Liver (tissue), 9 donors: ENCODE data around the gene FUOM. TPM values are rescaled to one million over a fixed set of nuclear protein-coding genes. Genes with fewer than 3 reads are reported as not detected.

Experiments used
- DNase-seq: peaks from one replicate; pipeline ENCODE4 v3.0.0-alpha.2; 2017; ENCODE audit warnings: low spot score
- H3K27ac ChIP-seq, 2 donors: one replicate each; pipeline ENCODE4 v1.7.0; 2013; ENCODE audit warnings: inconsistent platforms in 2 of 2, low read length in 2 of 2, control low read depth in 1 of 2, low read depth in 1 of 2, mild to moderate bottlenecking in 1 of 2
- H3K27me3 ChIP-seq, 4 donors: one replicate each; pipeline versions ENCODE4 v1.6.1 to v1.7.0; 2013; ENCODE audit warnings: low read length in 3 of 4, inconsistent platforms in 1 of 4, mild to moderate bottlenecking in 1 of 4, moderate library complexity in 1 of 4; ENCODE audit not compliant: control insufficient read depth in 4 of 4, insufficient read depth in 4 of 4
- H3K36me3 ChIP-seq, 4 donors: one replicate each; pipeline versions ENCODE4 v1.6.1 to v1.7.0; 2013; ENCODE audit warnings: low read length in 3 of 4, mild to moderate bottlenecking in 3 of 4, low read depth in 1 of 4, moderate library complexity in 1 of 4; ENCODE audit not compliant: control insufficient read depth in 4 of 4, insufficient read depth in 3 of 4
- H3K4me1 ChIP-seq, 4 donors: one replicate each; pipeline versions ENCODE4 v1.6.1 to v1.7.0; 2013; ENCODE audit warnings: low read length in 3 of 4, mild to moderate bottlenecking in 3 of 4, moderate library complexity in 1 of 4; ENCODE audit not compliant: control insufficient read depth in 4 of 4, insufficient read depth in 4 of 4
- H3K4me3 ChIP-seq, 3 donors: one replicate each; pipeline versions ENCODE4 v1.6.1 to v1.7.0; 2013; ENCODE audit warnings: low read length in 3 of 3, control low read depth in 1 of 3, low read depth in 1 of 3, mild to moderate bottlenecking in 1 of 3
- H3K9ac ChIP-seq, 2 donors: one replicate each; pipeline ENCODE4 v1.7.0; 2013; ENCODE audit warnings: low read length in 2 of 2, mild to moderate bottlenecking in 2 of 2, moderate library complexity in 2 of 2, control low read depth in 1 of 2, low read depth in 1 of 2
- H3K9me3 ChIP-seq, 4 donors: one replicate each; pipeline versions ENCODE4 v1.6.1 to v1.7.0; 2013; ENCODE audit warnings: low read length in 3 of 4; ENCODE audit not compliant: control insufficient read depth in 4 of 4
- EGR1 ChIP-seq, 2 donors: IDR thresholded peaks; 2 replicates each; pipeline ENCODE4 v1.6.1; 2016 to 2018; ENCODE audit warnings: antibody characterized with exemption in 2 of 2, low read depth in 2 of 2
- FOXA1 ChIP-seq: IDR thresholded peaks from 2 replicates; pipeline ENCODE4 v1.6.1; 2016; ENCODE audit warnings: antibody characterized with exemption
- FOXA2 ChIP-seq: IDR thresholded peaks from 2 replicates; pipeline ENCODE4 v1.6.1; 2016; ENCODE audit warnings: antibody characterized with exemption
- GABPA ChIP-seq, 2 donors: IDR thresholded peaks in 1 of 2; conservative IDR thresholded peaks in 1 of 2; 2 replicates each; pipeline ENCODE4 v1.6.1; 2016; ENCODE audit warnings: antibody characterized with exemption in 2 of 2, mild to moderate bottlenecking in 1 of 2, moderate library complexity in 1 of 2
- HNF4A ChIP-seq, 2 donors: conservative IDR thresholded peaks; 2 replicates each; pipeline ENCODE4 v1.6.1; 2016; ENCODE audit warnings: antibody characterized with exemption in 2 of 2, mild to moderate bottlenecking in 2 of 2
- HNF4G ChIP-seq: IDR thresholded peaks from 2 replicates; pipeline ENCODE4 v1.6.1; 2016; ENCODE audit warnings: antibody characterized with exemption
- JUND ChIP-seq, 2 donors: IDR thresholded peaks; 2 replicates each; pipeline ENCODE4 v1.6.1; 2016; ENCODE audit warnings: antibody characterized with exemption in 2 of 2
- MAX ChIP-seq: IDR thresholded peaks from 2 replicates; pipeline ENCODE4 v1.6.1; 2016; ENCODE audit warnings: antibody characterized with exemption
- NR2F2 ChIP-seq: IDR thresholded peaks from 2 replicates; pipeline ENCODE4 v1.6.1; 2016; ENCODE audit warnings: antibody characterized with exemption
- RAD21 ChIP-seq, 2 donors: IDR thresholded peaks; 2 replicates each; pipeline ENCODE4 v1.6.1; 2016; ENCODE audit warnings: antibody characterized with exemption in 2 of 2, mild to moderate bottlenecking in 2 of 2
- RXRA ChIP-seq, 2 donors: IDR thresholded peaks; 2 replicates each; pipeline ENCODE4 v1.6.1; 2017 to 2018; ENCODE audit warnings: antibody characterized with exemption in 2 of 2, mild to moderate bottlenecking in 1 of 2
- SP1 ChIP-seq: IDR thresholded peaks from 2 replicates; pipeline ENCODE4 v1.6.1; 2018; ENCODE audit warnings: antibody characterized with exemption, mild to moderate bottlenecking
- TAF1 ChIP-seq: conservative IDR thresholded peaks from 2 replicates; pipeline ENCODE4 v1.6.1; 2016; ENCODE audit warnings: antibody characterized with exemption, mild to moderate bottlenecking
- YY1 ChIP-seq: IDR thresholded peaks from 2 replicates; pipeline ENCODE4 v1.6.1; 2016; ENCODE audit warnings: antibody characterized with exemption, mild to moderate bottlenecking
- WGBS: extraction: QIAGEN DNeasy Blood & Tissue Kit; methylation state at CpG from one replicate; pipeline ENCODE4 v1.1.7; 2013; 5-methylcytosine and 5-hydroxymethylcytosine counted together
- polyA plus RNA-seq, 2 donors: library from polyadenylated mRNA; stranded (reverse) in 1 of 2; unstranded in 1 of 2; fragments of 200-250 nt in 1 of 2; fragments of >200 nt in 1 of 2; fragmentation: Nextera tagmentation in 1 of 2; extraction: Ambion mirVana in 1 of 2; gene quantifications; one replicate each; pipeline versions ENCODE4 v1.2.1 to v1.2.3, GENCODE V29; 2013 to 2015
- total RNA-seq, 2 donors: library from RNA; depleted of rRNA; stranded (reverse); fragments of >200 nt; gene quantifications; one replicate each; pipeline ENCODE4 v1.2.3, GENCODE V29; 2014
- TF ChIP-seq, protein P1 (sequence below): IDR thresholded peaks from 2 replicates; pipeline ENCODE4 v1.6.1; 2016; ENCODE audit warnings: antibody characterized with exemption
- TF ChIP-seq, protein P2 (sequence below): fragments of 150-350 bp; IDR thresholded peaks from 2 replicates; pipeline ENCODE4 v1.5.1; 2017; ENCODE audit warnings: improper control_type of control experiment, low read depth, low read length; ENCODE audit not compliant: missing input control
- TF ChIP-seq, protein P3 (sequence below): IDR thresholded peaks from 2 replicates; pipeline ENCODE4 v1.6.1; 2016; ENCODE audit warnings: antibody characterized with exemption
- TF ChIP-seq, protein P4 (sequence below): IDR thresholded peaks from 2 replicates; pipeline ENCODE4 v1.6.1; 2016; ENCODE audit warnings: antibody characterized with exemption, mild to moderate bottlenecking
- donor health status: healthy.
- donor health status: healthy.
- donor health status: healthy.
- donor health status: healthy.
- donor health status: healthy.

FUOM gene
- total and polyA plus RNA-seq, 4 donors, result 24.3 to 194 (median 96.0) TPM

- no peak for DNase-seq
- Histone ChIP-seq H3K9ac (no peak overlapping the region), H3K27me3 (no peaks in the 10 kb centered on the region), H3K9me3 (no peaks in the 10 kb centered on the region), H3K4me1 (peaks cover 3 to 9% (median 6%) of the 10 kb centered on the region in 4 donors), H3K4me3 (no peak overlapping the region), H3K27ac (no peak overlapping the region), H3K36me3 (peaks cover 9 to 43% (median 26%) of the 10 kb centered on the region in 4 donors)
- 97% methylated on average over 19 of the region's 19 CpGs for WGBS
- TF ChIP-seq, protein P1, sequence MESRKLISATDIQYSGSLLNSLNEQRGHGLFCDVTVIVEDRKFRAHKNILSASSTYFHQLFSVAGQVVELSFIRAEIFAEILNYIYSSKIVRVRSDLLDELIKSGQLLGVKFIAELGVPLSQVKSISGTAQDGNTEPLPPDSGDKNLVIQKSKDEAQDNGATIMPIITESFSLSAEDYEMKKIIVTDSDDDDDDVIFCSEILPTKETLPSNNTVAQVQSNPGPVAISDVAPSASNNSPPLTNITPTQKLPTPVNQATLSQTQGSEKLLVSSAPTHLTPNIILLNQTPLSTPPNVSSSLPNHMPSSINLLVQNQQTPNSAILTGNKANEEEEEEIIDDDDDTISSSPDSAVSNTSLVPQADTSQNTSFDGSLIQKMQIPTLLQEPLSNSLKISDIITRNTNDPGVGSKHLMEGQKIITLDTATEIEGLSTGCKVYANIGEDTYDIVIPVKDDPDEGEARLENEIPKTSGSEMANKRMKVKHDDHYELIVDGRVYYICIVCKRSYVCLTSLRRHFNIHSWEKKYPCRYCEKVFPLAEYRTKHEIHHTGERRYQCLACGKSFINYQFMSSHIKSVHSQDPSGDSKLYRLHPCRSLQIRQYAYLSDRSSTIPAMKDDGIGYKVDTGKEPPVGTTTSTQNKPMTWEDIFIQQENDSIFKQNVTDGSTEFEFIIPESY, result no peak
- no peak for TF ChIP-seq FOXA1
- no peak for TF ChIP-seq HNF4G
- TF ChIP-seq FOXA2, result no peak
- no peak for TF ChIP-seq GABPA (IDR thresholded peaks at IDR 0.05 in 1 of 2, conservative IDR thresholded peaks at IDR 0.05 in 1 of 2)
- no peak for TF ChIP-seq RAD21 (IDR thresholded peaks at IDR 0.05)
- no peak for TF ChIP-seq JUND (IDR thresholded peaks at IDR 0.05)
- TF ChIP-seq TAF1, result no peak
- TF ChIP-seq, protein P2, sequence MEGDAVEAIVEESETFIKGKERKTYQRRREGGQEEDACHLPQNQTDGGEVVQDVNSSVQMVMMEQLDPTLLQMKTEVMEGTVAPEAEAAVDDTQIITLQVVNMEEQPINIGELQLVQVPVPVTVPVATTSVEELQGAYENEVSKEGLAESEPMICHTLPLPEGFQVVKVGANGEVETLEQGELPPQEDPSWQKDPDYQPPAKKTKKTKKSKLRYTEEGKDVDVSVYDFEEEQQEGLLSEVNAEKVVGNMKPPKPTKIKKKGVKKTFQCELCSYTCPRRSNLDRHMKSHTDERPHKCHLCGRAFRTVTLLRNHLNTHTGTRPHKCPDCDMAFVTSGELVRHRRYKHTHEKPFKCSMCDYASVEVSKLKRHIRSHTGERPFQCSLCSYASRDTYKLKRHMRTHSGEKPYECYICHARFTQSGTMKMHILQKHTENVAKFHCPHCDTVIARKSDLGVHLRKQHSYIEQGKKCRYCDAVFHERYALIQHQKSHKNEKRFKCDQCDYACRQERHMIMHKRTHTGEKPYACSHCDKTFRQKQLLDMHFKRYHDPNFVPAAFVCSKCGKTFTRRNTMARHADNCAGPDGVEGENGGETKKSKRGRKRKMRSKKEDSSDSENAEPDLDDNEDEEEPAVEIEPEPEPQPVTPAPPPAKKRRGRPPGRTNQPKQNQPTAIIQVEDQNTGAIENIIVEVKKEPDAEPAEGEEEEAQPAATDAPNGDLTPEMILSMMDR, result no peak
- TF ChIP-seq EGR1 (IDR thresholded peaks at IDR 0.05; ENCODE audit: low read depth in 2 of 2), result no peak
- TF ChIP-seq NR2F2, result no peak
- TF ChIP-seq, protein P3, sequence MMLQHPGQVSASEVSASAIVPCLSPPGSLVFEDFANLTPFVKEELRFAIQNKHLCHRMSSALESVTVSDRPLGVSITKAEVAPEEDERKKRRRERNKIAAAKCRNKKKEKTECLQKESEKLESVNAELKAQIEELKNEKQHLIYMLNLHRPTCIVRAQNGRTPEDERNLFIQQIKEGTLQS, result no peak
- TF ChIP-seq HNF4A (conservative IDR thresholded peaks at IDR 0.05), result no peak
Measured at GRCh38 chr10:133399123-133399601, 41.3 kb upstream of the FUOM start.

- Histone ChIP-seq H3K4me3 (no peak overlapping the region), H3K9me3 (no peaks in the 10 kb centered on the region), H3K27me3 (no peaks in the 10 kb centered on the region), H3K27ac (no peak overlapping the region), H3K9ac (no peak overlapping the region), H3K4me1 (peaks cover 5 to 12% (median 7%) of the 10 kb centered on the region in 4 donors), H3K36me3 (peaks cover 9 to 35% (median 22%) of the 10 kb centered on the region in 4 donors)
- TF ChIP-seq YY1, result no peak
- no peak for TF ChIP-seq GABPA (IDR thresholded peaks at IDR 0.05 in 1 of 2, conservative IDR thresholded peaks at IDR 0.05 in 1 of 2)
- TF ChIP-seq HNF4A (conservative IDR thresholded peaks at IDR 0.05), result no peak
- no peak for TF ChIP-seq RXRA (IDR thresholded peaks at IDR 0.05)
- TF ChIP-seq NR2F2, result no peak
- TF ChIP-seq, protein P1, result no peak
- TF ChIP-seq FOXA2, result no peak
- no peak for TF ChIP-seq HNF4G
- TF ChIP-seq, protein P3, result no peak
- TF ChIP-seq JUND (IDR thresholded peaks at IDR 0.05), result no peak
- TF ChIP-seq RAD21 (IDR thresholded peaks at IDR 0.05), result no peak
- no peak for TF ChIP-seq FOXA1
- no peak for TF ChIP-seq MAX
- TF ChIP-seq EGR1 (IDR thresholded peaks at IDR 0.05; ENCODE audit: low read depth in 2 of 2), result no peak
- no peak for TF ChIP-seq TAF1
- TF ChIP-seq, protein P2, result no peak
- TF ChIP-seq, protein P4, sequence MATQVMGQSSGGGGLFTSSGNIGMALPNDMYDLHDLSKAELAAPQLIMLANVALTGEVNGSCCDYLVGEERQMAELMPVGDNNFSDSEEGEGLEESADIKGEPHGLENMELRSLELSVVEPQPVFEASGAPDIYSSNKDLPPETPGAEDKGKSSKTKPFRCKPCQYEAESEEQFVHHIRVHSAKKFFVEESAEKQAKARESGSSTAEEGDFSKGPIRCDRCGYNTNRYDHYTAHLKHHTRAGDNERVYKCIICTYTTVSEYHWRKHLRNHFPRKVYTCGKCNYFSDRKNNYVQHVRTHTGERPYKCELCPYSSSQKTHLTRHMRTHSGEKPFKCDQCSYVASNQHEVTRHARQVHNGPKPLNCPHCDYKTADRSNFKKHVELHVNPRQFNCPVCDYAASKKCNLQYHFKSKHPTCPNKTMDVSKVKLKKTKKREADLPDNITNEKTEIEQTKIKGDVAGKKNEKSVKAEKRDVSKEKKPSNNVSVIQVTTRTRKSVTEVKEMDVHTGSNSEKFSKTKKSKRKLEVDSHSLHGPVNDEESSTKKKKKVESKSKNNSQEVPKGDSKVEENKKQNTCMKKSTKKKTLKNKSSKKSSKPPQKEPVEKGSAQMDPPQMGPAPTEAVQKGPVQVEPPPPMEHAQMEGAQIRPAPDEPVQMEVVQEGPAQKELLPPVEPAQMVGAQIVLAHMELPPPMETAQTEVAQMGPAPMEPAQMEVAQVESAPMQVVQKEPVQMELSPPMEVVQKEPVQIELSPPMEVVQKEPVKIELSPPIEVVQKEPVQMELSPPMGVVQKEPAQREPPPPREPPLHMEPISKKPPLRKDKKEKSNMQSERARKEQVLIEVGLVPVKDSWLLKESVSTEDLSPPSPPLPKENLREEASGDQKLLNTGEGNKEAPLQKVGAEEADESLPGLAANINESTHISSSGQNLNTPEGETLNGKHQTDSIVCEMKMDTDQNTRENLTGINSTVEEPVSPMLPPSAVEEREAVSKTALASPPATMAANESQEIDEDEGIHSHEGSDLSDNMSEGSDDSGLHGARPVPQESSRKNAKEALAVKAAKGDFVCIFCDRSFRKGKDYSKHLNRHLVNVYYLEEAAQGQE, result no peak
- no peak for TF ChIP-seq SP1
- WGBS, result 98% methylated on average over 7 of the region's 7 CpGs
- DNase-seq, result no peak
Measured at GRCh38 chr10:133397938-133398337, 40.1 kb upstream of the FUOM start.
